HG03159 (cell line): ENCODE data around the gene USP15.

Source experiments
- ATAC-seq: cut with Tn5 transposase; IDR thresholded peaks from one replicate; pipeline ENCODE4 v1.9.1; 2021; ENCODE audit warnings: mild to moderate bottlenecking, moderate library complexity; ENCODE audit not compliant: unreplicated experiment

Gene USP15

GRCh38 chr12:62256408-62257096 is 3.7 kb upstream of the USP15 start:
- ATAC-seq, result no peak

- ATAC-seq, result no peak
Measured at GRCh38 chr12:62258231-62258630, 2.0 kb upstream of the USP15 start.

GRCh38 chr12:62258941-62259630 is 1.1 kb upstream of the USP15 start:
- ATAC-seq, result peak; percentile 17

- ATAC-seq, result peak; percentile 13
Measured at GRCh38 chr12:62259631-62259992, 592 bp upstream of the USP15 start.

GRCh38 chr12:62260733-62261683 is 804 bp downstream of the USP15 start:
- ATAC-seq, result peak; percentile 48

- no peak for ATAC-seq
Measured at GRCh38 chr12:62261876-62262517, 1.8 kb downstream of the USP15 start.

- ATAC-seq, result no peak
Measured at GRCh38 chr12:62263232-62263631, 3.0 kb downstream of the USP15 start.

GRCh38 chr12:62263966-62264365 is 3.8 kb downstream of the USP15 start:
- ATAC-seq, result no peak

GRCh38 chr12:62264706-62265105 is 4.5 kb downstream of the USP15 start:
- no peak for ATAC-seq

GRCh38 chr12:62265511-62265910 is 5.3 kb downstream of the USP15 start:
- no peak for ATAC-seq

GRCh38 chr12:62267026-62267425 is 6.8 kb downstream of the USP15 start:
- ATAC-seq, result no peak

- ATAC-seq, result no peak
Measured at GRCh38 chr12:62267480-62267879, 7.3 kb downstream of the USP15 start.

- no peak for ATAC-seq
Measured at GRCh38 chr12:62268956-62269355, 8.8 kb downstream of the USP15 start.

GRCh38 chr12:62269464-62270228 is 9.4 kb downstream of the USP15 start:
- no peak for ATAC-seq

GRCh38 chr12:62270384-62270783 is 10.2 kb downstream of the USP15 start:
- no peak for ATAC-seq

GRCh38 chr12:62270872-62271271 is 10.7 kb downstream of the USP15 start:
- ATAC-seq, result no peak

GRCh38 chr12:62272936-62273552 is 12.8 kb downstream of the USP15 start:
- ATAC-seq, result no peak

- no peak for ATAC-seq
Measured at GRCh38 chr12:62273724-62274380, 13.6 kb downstream of the USP15 start.

GRCh38 chr12:62278022-62278421 is 17.8 kb downstream of the USP15 start:
- ATAC-seq, result no peak
